Smooth muscle cell (in vitro differentiated cells): ENCODE data around the gene CXCL10. TPM values are rescaled to one million over a fixed set of nuclear protein-coding genes. Genes with fewer than 3 reads are reported as not detected.
A peak's percentile ranks its signal among the peaks of the same experiment; 100 is the strongest.

Source experiments
- DNase-seq: peaks from one replicate; lab custom pipeline; 2025; ENCODE audit not compliant: unreplicated experiment; lab: John Stamatoyannopoulos, UW
- H2AFZ ChIP-seq: fragments of 200-600 bp; sonication (generic); 2 replicates; pipeline ENCODE4 v1.6.0; 2016; ENCODE audit warnings: antibody characterized with exemption, low read depth, mild to moderate bottlenecking
- H3F3A ChIP-seq: fragments of 200-600 bp; sonication (generic); 2 replicates; pipeline ENCODE4 v1.6.0; 2017; ENCODE audit warnings: antibody characterized with exemption, low read depth
- H3K27ac ChIP-seq: fragments of 200-600 bp; sonication (generic); 2 replicates; pipeline ENCODE4 v1.5.1; 2016; ENCODE audit warnings: low read depth, mild to moderate bottlenecking
- H3K27me3 ChIP-seq: fragments of 200-600 bp; sonication (generic); 2 replicates; pipeline ENCODE4 v1.6.1; 2016; ENCODE audit warnings: low read depth, mild to moderate bottlenecking
- H3K36me3 ChIP-seq: fragments of 200-600 bp; sonication (generic); 2 replicates; pipeline ENCODE4 v1.5.1; 2016; ENCODE audit warnings: low read depth
- H3K4me1 ChIP-seq: fragments of 200-600 bp; sonication (generic); 2 replicates; pipeline ENCODE4 v1.5.1; 2016; ENCODE audit warnings: low read depth
- H3K4me2 ChIP-seq: fragments of 200-600 bp; sonication (generic); 2 replicates; pipeline ENCODE4 v1.6.0; 2016; ENCODE audit warnings: mild to moderate bottlenecking
- H3K4me3 ChIP-seq: fragments of 200-600 bp; sonication (generic); 2 replicates; pipeline ENCODE4 v1.5.1; 2016; ENCODE audit warnings: mild to moderate bottlenecking
- H3K79me2 ChIP-seq: fragments of 200-600 bp; sonication (generic); 2 replicates; pipeline ENCODE4 v1.6.0; 2016; ENCODE audit warnings: low read depth, mild to moderate bottlenecking
- H3K9ac ChIP-seq: fragments of 200-600 bp; sonication (generic); 2 replicates; pipeline ENCODE4 v1.6.0; 2016; ENCODE audit warnings: low read depth
- H3K9me3 ChIP-seq: fragments of 200-600 bp; sonication (generic); replicated peaks from 2 replicates; pipeline ENCODE4 v1.5.1; 2016; ENCODE audit warnings: low read depth
- H4K20me1 ChIP-seq: fragments of 200-600 bp; sonication (generic); 2 replicates; pipeline ENCODE4 v1.6.0; 2016; ENCODE audit warnings: low read depth
- CTCF ChIP-seq: fragments of 200-600 bp; sonication (generic); IDR thresholded peaks from 2 replicates; pipeline ENCODE4 v1.5.1; 2017; ENCODE audit warnings: borderline replicate concordance, mild to moderate bottlenecking, antibody characterized with exemption; ENCODE audit not compliant: insufficient read depth, poor library complexity, severe bottlenecking
- WGBS: methylation state at CpG from one replicate; pipeline ENCODE4 v1.1.7; 2016; ENCODE audit warnings: low lambda C conversion rate; 5-methylcytosine and 5-hydroxymethylcytosine counted together
- polyA plus RNA-seq: library from polyadenylated mRNA; unstranded; fragments of >200 nt; fragmentation: Nextera tagmentation; extraction: Ambion mirVana; gene quantifications from 2 replicates; pipeline ENCODE4 v1.2.1, GENCODE V29; 2016
- total RNA-seq: library from RNA; depleted of rRNA; stranded (reverse); fragments of >200 nt; gene quantifications from 2 replicates; pipeline ENCODE4 v1.2.3, GENCODE V29; 2014

The CXCL10 gene
- total and polyA plus RNA-seq, 2 experiments from 2014 or later: 18.9 to 19.7 TPM

GRCh38 chr4:76066546-76066945 is 43.2 kb upstream of the CXCL10 start:
- WGBS: 87% methylated on average over 3 of the region's 3 CpGs
- Histone ChIP-seq H2AFZ (no peak overlapping the region), H3K27me3 (no peaks in the 10 kb centered on the region), H3K4me3 (no peak overlapping the region), H3K9ac (no peak overlapping the region), H4K20me1 (no peaks in the 10 kb centered on the region), H3K79me2 (no peaks in the 10 kb centered on the region), H3F3A (no peaks in the 10 kb centered on the region), H3K9me3 (no peaks in the 10 kb centered on the region), H3K4me2 (no peak overlapping the region), H3K27ac (no peak overlapping the region), H3K36me3 (no peaks in the 10 kb centered on the region), H3K4me1 (peaks cover 3% of the 10 kb centered on the region)
- DNase-seq: no peak
- TF ChIP-seq CTCF: no peak

DNA sequence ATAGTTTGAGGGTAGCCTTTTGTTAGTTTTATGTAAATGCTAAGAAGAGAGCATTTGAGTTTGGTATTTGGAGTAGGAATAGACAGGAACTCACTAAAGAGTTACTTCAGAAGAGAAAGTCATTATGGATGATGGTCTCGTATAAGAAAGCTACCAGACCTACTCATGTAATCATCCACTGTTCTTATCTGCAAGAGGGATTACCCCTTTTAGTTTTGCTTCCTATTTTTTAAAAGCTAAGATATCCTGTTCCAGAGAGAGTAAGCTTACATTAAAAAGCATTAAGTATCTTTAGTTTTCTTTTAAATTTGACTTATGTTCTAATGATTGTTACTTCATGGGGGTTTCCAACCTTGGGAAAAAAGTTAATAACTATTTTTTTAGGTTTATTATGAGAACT is 38.7 kb upstream of the CXCL10 start:
- H3F3A ChIP-seq: peaks cover 11% of the 10 kb centered on the region
- no peak overlapping the region for H3K4me3 ChIP-seq
- no peaks in the 10 kb centered on the region for H3K36me3 ChIP-seq
- no peaks in the 10 kb centered on the region for H3K27me3 ChIP-seq
- peak overlapping the region; percentile 20 for H2AFZ ChIP-seq
- peaks cover 20% of the 10 kb centered on the region for H3K4me1 ChIP-seq
- H4K20me1 ChIP-seq: no peaks in the 10 kb centered on the region
- H3K4me2 ChIP-seq: peak overlapping the region; percentile 72
- H3K9ac ChIP-seq: no peak overlapping the region
- peak overlapping the region; percentile 65 for H3K27ac ChIP-seq
- H3K79me2 ChIP-seq: no peaks in the 10 kb centered on the region
- DNase-seq: no peak
- no peak for TF ChIP-seq CTCF
- H3K9me3 ChIP-seq: no peaks in the 10 kb centered on the region
- 11% methylated on average over 1 of the region's 1 CpG for WGBS

GRCh38 chr4:76061421-76061820 is 38.1 kb upstream of the CXCL10 start:
- H3K9me3 ChIP-seq: no peaks in the 10 kb centered on the region
- no peaks in the 10 kb centered on the region for H3K79me2 ChIP-seq
- H3K4me2 ChIP-seq: peak overlapping the region; percentile 72
- peaks cover 20% of the 10 kb centered on the region for H3K4me1 ChIP-seq
- no peak for DNase-seq
- H3K27me3 ChIP-seq: no peaks in the 10 kb centered on the region
- no peaks in the 10 kb centered on the region for H3K36me3 ChIP-seq
- 39% methylated on average over 1 of the region's 1 CpG for WGBS
- H3K9ac ChIP-seq: no peak overlapping the region
- H3K4me3 ChIP-seq: no peak overlapping the region
- TF ChIP-seq CTCF: no peak
- no peaks in the 10 kb centered on the region for H4K20me1 ChIP-seq
- H3K27ac ChIP-seq: peak overlapping the region; percentile 65
- H3F3A ChIP-seq: peaks cover 11% of the 10 kb centered on the region
- H2AFZ ChIP-seq: peak overlapping the region; percentile 20

- TF ChIP-seq CTCF: no peak
- Histone ChIP-seq H3K27ac (peak overlapping the region; percentile 65), H3K4me2 (peak overlapping the region; percentile 72), H4K20me1 (no peaks in the 10 kb centered on the region), H2AFZ (no peak overlapping the region), H3K4me1 (peaks cover 20% of the 10 kb centered on the region), H3K9me3 (no peaks in the 10 kb centered on the region), H3F3A (peaks cover 11% of the 10 kb centered on the region), H3K4me3 (no peak overlapping the region), H3K27me3 (peaks cover 4% of the 10 kb centered on the region), H3K36me3 (no peaks in the 10 kb centered on the region), H3K9ac (no peak overlapping the region), H3K79me2 (no peaks in the 10 kb centered on the region)
- DNase-seq: no peak
Observed at GRCh38 chr4:76060506-76060905, 37.2 kb upstream of the CXCL10 start.
